SU-DHL-6 (cell line): Measurements from ENCODE around the gene ATG4A.

Experiments used
- EZH2phosphoT487 ChIP-seq: fragments of 200-600 bp; sonication (generic), shearing (Covaris generic); conservative IDR thresholded peaks from 2 replicates; pipeline ENCODE4 v1.6.1; 2018; ENCODE audit warnings: mild to moderate bottlenecking, antibody characterized with exemption, low read length, moderate library complexity, mixed read lengths
- TF ChIP-seq, protein P1 (sequence below): fragments of 200-600 bp; sonication (generic); IDR thresholded peaks from one replicate; pipeline ENCODE4 v1.5.1; 2017; ENCODE audit warnings: antibody characterized with exemption, mild to moderate bottlenecking, low read length, moderate library complexity; ENCODE audit not compliant: insufficient read depth, poor library complexity, severe bottlenecking

DNA sequence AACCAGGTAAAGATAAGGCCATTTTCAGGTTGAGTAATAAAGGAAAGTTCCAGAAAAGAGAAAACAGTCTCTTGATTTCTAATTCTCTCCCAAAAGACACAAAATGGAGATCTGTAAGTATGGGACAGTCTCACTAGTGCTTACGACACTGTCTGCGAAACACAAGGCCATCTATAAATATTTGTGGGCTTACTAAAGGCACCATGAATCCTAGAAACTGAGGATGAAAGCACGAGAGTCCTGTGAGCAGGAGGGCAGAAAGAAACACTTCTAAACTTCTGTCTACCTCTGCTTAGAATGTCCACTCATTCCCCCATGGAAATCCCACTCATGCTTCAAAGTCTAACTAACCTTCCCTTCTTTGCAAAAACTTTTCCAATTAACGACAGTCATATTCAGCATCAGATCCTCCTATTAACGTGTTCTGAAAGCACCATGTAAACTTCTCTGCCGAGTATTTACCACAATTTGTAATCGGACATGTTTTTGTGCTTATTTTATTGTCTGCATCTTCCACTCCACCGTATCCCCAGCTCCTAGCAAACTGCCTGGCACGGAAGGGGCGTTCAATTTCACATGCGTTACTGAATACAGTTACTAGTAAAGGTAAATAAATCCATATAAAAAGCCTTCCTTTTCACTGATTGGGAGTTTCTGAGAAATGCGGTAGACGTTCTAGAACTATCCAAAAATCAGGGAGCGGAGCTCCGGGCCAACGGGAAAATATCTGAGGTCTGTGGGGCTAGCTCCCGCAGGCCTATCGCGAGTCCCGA, 901 bp upstream of the ATG4A start:
- TF ChIP-seq, protein P1, sequence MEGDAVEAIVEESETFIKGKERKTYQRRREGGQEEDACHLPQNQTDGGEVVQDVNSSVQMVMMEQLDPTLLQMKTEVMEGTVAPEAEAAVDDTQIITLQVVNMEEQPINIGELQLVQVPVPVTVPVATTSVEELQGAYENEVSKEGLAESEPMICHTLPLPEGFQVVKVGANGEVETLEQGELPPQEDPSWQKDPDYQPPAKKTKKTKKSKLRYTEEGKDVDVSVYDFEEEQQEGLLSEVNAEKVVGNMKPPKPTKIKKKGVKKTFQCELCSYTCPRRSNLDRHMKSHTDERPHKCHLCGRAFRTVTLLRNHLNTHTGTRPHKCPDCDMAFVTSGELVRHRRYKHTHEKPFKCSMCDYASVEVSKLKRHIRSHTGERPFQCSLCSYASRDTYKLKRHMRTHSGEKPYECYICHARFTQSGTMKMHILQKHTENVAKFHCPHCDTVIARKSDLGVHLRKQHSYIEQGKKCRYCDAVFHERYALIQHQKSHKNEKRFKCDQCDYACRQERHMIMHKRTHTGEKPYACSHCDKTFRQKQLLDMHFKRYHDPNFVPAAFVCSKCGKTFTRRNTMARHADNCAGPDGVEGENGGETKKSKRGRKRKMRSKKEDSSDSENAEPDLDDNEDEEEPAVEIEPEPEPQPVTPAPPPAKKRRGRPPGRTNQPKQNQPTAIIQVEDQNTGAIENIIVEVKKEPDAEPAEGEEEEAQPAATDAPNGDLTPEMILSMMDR = no peak
- no peak for TF ChIP-seq EZH2phosphoT487
